Activated T-cell treated with anti-CD3 and anti-CD28 coated beads, Interleukin-2, amount 50 U/mL, for 72 hours (primary cell): ENCODE data around the gene CCDC9B. TPM values are rescaled to one million over a fixed set of nuclear protein-coding genes. Genes with fewer than 3 reads are reported as not detected.
A peak's percentile ranks its signal among the peaks of the same experiment; 100 is the strongest.

Source experiments
- ATAC-seq, 2 donors: fragments of 150-1000 bp; cut with Tn5 transposase; replicated peaks in 1 of 2; 2 replicates each; pipeline ENCODE4 v1.10.0; 2021; ENCODE audit warnings: moderate library complexity in 2 of 2, mild to moderate bottlenecking in 1 of 2
- DNase-seq, 2 donors: peaks; one replicate each; pipeline ENCODE4 v3.0.0; 2021 to 2022; ENCODE audit warnings: mixed read lengths in 1 of 2
- H3K27ac Mint-ChIP-seq: one replicate; pipeline ENCODE4 v1.8.0; 2022; ENCODE audit warnings: mild to moderate bottlenecking, moderate library complexity, mixed read lengths
- H3K27me3 Mint-ChIP-seq: one replicate; pipeline ENCODE4 v1.8.0; 2022; ENCODE audit warnings: low read depth, mixed read lengths
- H3K36me3 Mint-ChIP-seq, 2 donors: one replicate each; pipeline ENCODE4 v1.8.0; 2022; ENCODE audit warnings: mixed read lengths in 2 of 2, mild to moderate bottlenecking in 1 of 2; ENCODE audit not compliant: insufficient read depth in 2 of 2
- H3K4me1 Mint-ChIP-seq: one replicate; pipeline ENCODE4 v1.8.0; 2022; ENCODE audit warnings: low read depth, mixed read lengths
- H3K4me3 Mint-ChIP-seq, 2 donors: one replicate each; pipeline ENCODE4 v1.8.0; 2022; ENCODE audit warnings: mild to moderate bottlenecking in 2 of 2, mixed read lengths in 2 of 2, moderate library complexity in 2 of 2
- H3K9me3 Mint-ChIP-seq, 2 donors: one replicate each; pipeline ENCODE4 v1.8.0; 2022; ENCODE audit warnings: mixed read lengths in 2 of 2
- total RNA-seq, 2 donors: library from RNA; stranded (reverse); gene quantifications; one replicate each; pipeline ENCODE4 v1.2.3, GENCODE V29; 2022

Gene CCDC9B
- total RNA-seq, result 1 to 10 TPM; 1.0 to 1.6 TPM

DNA sequence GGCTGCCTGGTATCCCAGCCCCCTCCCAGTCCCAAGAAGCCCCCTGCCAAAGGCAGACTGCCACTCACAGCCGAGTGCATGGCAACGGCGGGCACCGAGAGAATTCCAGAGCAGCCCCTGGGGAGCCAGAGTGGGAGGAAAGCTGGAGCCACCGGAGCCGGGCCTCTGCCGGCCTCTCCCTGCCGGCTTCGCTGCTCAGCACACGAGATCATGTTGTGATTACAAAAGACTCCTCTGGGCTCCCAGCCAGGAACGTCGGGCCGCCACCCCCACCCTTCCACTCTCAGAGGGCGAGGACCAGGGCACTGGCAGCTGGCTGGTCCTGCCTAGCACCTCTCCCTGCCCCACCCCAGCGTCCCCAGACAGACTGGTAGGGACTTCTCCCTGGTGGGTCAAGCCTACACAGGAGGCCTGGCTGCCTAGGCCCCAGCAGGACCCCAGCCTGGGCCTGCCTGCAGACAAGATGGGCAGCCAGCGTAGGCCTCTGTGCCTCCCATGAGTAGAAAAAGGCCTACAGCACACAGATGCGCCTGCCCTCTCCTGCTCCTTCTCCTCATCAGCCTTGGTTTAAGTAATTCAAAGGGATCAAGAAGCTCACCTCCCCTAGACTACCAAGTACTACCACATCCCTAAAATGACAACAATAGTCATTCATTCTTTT lies at the start of gene CCDC9B:
Gene CCDC9B (minus strand): TSS at position 200 of the 661 bp plus-strand sequence. CDS start 120 bp downstream, at position 80.
- DNase-seq (no peak), ATAC-seq (no peak)
- no peak within 1 kb of the TSS for H3K27ac Mint-ChIP-seq
- H3K36me3 Mint-ChIP-seq, result no peaks in the 10 kb centered on the region
- H3K4me1 Mint-ChIP-seq, result no peaks in the 10 kb centered on the region
- no peaks in the 10 kb centered on the region for H3K27me3 Mint-ChIP-seq
- H3K9me3 Mint-ChIP-seq, result no peaks in the 10 kb centered on the region
- no peak within 1 kb of the TSS for H3K4me3 Mint-ChIP-seq

DNA sequence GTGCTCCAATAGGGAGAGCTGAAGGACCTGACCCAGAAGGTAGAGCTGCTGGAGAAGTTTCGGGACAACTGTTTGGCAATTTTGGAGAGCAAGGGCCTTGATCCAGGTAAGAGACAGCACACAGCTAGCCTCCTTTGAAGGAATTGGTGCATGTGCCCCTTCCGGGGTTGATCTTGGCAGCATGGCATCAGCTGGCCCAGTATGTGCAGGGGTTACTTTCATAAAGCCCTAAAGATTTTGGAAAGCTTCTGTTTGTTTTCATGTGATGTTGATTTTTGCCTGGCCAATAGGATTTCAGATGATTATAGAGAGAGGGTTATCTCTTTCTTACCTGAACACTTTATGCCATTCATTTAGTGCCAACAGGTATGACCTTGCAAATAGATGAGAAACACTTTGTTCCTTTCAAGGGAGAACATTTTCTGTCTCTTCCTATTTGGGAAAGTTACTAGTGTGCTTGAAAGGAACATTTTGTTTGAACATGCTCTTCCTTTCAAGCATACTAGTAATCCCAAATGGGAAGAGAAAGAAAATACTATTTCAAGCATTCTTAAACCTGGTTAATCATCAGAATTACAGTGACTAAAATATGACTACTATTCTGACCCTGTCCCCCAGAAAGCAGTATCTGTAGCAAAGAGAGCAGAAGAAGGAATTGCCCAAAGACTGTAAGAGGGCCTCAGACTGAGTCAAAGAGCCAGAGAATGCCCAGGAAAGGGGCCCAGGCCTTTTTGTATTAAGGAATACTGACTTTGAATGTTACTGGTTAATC lies 49.3 kb upstream of the CCDC9B start:
- H3K4me1 Mint-ChIP-seq, result peaks cover under 1% of the 10 kb centered on the region
- DNase-seq, result no peak
- H3K9me3 Mint-ChIP-seq, result no peaks in the 10 kb centered on the region
- no peak overlapping the region for H3K27ac Mint-ChIP-seq
- ATAC-seq, result no peak
- H3K27me3 Mint-ChIP-seq, result no peaks in the 10 kb centered on the region
- peaks cover 15 to 48% of the 10 kb centered on the region in 2 donors for H3K36me3 Mint-ChIP-seq
- no peak overlapping the region for H3K4me3 Mint-ChIP-seq

DNA sequence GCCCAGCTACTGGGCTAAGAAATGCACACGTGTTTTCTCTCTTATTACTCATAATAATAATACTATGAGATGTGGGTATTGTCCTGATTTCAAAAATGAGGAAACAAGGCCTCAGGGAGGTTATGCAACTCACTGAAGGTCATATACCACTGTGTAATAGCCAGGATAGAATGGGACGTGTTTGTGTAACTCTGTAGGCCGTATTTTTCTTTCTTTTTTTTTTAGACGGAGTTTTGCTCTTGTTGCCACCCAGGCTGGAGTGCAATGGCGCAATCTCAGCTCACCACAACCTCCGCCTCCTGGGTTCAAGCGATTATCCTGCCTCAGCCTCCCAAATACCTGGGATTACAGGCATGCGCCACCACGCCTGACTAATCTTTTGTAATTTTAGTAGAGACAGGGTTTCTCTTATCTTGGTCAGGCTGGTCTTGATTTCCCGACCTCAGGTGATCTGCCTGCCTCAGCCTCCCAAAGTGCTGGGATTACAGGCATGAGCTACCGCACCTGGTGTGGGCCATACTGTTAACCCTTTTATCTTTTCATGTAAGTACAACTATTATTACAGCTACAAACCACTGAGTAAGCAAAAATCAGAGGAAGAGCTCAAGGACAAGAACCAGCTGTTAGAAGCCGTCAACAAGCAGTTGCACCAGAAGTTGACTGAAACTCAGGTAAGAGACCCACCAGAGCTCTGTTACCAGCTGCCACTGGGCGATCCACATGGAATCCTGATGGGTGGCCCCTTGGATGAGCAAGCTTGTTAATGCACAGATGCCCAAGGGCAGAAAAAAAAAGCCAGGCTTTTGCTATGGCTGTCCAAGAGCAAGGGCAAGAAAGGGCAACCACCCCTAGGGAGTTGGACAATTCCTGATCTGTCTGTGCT lies 48.4 kb upstream of the CCDC9B start:
- no peak overlapping the region for H3K4me3 Mint-ChIP-seq
- DNase-seq (no peak), ATAC-seq (no peak)
- H3K27ac Mint-ChIP-seq, result no peak overlapping the region
- peaks cover 16 to 55% of the 10 kb centered on the region in 2 donors for H3K36me3 Mint-ChIP-seq
- H3K4me1 Mint-ChIP-seq, result peaks cover 9% of the 10 kb centered on the region
- H3K27me3 Mint-ChIP-seq, result no peaks in the 10 kb centered on the region
- H3K9me3 Mint-ChIP-seq, result no peaks in the 10 kb centered on the region

DNA sequence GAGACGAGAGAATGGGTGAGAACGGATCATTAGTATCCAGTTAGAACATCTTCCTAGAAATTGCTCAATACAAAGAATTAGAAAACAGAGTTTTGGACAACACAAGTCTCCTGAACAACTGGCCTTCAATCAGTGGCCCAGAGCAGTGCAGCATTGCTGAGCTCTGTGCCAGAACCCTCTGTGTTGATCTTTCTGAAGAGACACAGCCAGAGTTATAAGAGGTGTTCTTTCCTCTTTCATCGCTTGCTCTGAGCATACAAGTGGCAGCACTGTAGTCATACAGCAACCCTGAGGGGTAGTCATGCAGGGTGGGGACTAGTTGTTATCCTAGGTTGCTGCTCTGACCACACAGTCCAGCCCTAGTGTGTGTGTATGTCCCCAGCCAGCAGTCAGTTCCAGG lies 45.7 kb upstream of the CCDC9B start:
- H3K27ac Mint-ChIP-seq, result no peak overlapping the region
- H3K4me1 Mint-ChIP-seq, result peaks cover 22% of the 10 kb centered on the region
- H3K36me3 Mint-ChIP-seq, result peaks cover 16 to 46% of the 10 kb centered on the region in 2 donors
- H3K4me3 Mint-ChIP-seq, result no peak overlapping the region
- ATAC-seq (no peak), DNase-seq (no peak)
- H3K27me3 Mint-ChIP-seq, result no peaks in the 10 kb centered on the region
- H3K9me3 Mint-ChIP-seq, result no peaks in the 10 kb centered on the region

DNA sequence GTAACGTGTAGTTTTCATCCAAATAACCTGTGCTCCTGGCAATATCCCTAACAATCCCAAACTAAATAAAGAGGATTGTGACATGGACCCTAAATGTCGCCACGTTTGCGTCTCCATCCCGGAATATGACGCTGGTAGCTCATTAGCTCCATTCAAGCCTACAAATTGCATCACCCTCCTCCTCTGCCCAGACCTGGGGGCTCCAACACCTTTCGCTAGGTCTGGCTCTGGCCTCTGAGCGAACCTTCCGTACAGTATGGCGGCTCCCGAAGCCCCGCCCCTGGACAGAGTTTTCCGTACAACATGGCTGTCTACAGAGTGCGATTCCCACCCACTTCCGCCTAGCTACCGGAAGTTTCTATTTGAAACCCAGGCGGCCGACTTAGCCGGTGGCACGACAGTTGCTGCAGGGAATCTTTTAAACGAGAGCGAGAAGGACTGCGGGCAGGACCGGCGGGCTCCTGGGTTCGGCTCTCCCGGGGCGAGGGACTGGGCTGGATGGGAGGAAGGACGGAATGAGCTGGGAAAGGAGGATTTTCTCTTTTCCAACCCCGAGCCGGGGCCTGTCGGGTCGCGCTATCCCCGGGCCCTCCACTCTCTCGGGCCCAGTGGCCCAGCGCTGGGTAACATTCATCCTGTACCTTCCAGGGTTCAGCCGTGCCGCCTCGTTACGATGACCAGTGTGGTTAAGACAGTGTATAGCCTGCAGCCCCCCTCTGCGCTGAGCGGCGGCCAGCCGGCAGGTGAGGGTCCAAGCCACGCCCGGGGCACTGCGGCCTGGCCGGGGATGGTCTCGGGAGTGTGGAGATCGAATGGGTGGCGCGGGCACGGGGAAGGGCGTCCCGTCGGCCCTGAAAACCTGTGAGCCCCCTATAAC lies 42.1 kb upstream of the CCDC9B start, which contains the start of gene KNSTRN:
Gene KNSTRN (plus strand): TSS at position 142 of the 877 bp plus-strand sequence. CDS start 115 bp downstream, at position 257.
- Mint-ChIP-seq H3K27me3 (no peaks in the 10 kb centered on the region), H3K4me1 (peaks cover 22% of the 10 kb centered on the region), H3K9me3 (no peaks in the 10 kb centered on the region), H3K27ac (peak within 1 kb of the TSS; percentile 84), H3K36me3 (peaks cover 12 to 27% of the 10 kb centered on the region in 2 donors), H3K4me3 (peak within 1 kb of the TSS; percentile 97 to 99)
- peak; percentile 93 to 94 for DNase-seq
- peak; percentile 98 to 99 for ATAC-seq

DNA sequence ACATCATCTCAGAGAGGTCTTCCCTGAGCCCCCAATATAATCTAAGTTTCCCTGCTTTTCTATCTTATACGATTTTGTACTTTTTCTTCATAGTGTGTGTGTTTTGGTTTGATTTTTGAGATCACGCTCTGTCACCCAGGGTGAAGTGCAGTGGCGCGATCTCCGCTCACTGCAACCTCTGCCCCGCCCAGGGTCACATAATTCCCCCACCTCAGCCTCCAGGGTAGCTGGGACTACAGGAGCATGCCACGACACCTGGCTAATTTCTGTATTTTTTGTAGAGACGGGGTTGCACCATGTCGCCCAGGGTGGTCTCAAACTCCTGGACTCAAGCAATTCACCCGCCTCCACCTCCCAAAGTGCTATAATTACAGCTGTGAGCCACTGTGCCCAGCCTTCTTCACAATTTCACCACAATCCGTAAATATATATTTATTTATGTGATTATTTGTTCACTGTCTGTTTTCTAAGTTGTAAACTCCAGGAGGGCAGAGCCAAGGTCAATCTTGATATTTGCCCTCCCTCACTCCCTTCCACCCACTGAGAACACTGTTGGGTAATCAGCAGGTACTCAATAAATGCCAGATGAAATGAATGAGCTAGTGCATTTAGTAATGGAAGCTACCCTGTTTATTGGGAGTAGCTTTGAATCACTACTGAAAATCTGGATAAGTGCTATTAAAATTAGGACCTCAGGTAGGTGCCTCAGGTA lies 41.2 kb upstream of the CCDC9B start:
- H3K27ac Mint-ChIP-seq, result no peak overlapping the region
- H3K36me3 Mint-ChIP-seq, result peaks cover 6 to 19% of the 10 kb centered on the region in 2 donors
- H3K4me1 Mint-ChIP-seq, result peaks cover 22% of the 10 kb centered on the region
- no peaks in the 10 kb centered on the region for H3K9me3 Mint-ChIP-seq
- no peak for ATAC-seq
- H3K4me3 Mint-ChIP-seq, result no peak overlapping the region
- no peaks in the 10 kb centered on the region for H3K27me3 Mint-ChIP-seq
- DNase-seq, result no peak

DNA sequence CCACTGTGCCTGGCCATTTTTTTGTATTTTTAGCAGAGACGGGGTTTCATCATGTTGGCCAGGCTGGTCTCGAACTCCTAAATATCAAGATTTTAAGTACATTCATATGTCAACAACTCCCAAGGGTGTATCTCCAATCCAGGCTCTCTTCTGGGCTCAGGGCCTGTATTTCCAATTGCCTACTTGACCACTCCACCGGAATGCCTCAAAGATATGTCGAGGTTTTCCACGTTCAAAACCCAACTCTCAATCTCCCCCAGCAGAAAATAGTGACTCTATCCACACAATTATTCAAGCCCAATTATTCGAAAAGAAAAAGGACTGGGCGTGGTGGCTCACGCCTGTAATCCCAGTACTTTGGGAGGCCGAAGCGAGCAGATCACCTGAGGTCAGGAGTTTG lies 39.9 kb upstream of the CCDC9B start:
- peaks cover 22% of the 10 kb centered on the region for H3K4me1 Mint-ChIP-seq
- no peaks in the 10 kb centered on the region for H3K9me3 Mint-ChIP-seq
- no peak overlapping the region for H3K4me3 Mint-ChIP-seq
- no peak for ATAC-seq
- no peak overlapping the region for H3K27ac Mint-ChIP-seq
- DNase-seq, result no peak
- H3K27me3 Mint-ChIP-seq, result no peaks in the 10 kb centered on the region
- H3K36me3 Mint-ChIP-seq, result peaks cover 2 to 16% of the 10 kb centered on the region in 2 donors

DNA sequence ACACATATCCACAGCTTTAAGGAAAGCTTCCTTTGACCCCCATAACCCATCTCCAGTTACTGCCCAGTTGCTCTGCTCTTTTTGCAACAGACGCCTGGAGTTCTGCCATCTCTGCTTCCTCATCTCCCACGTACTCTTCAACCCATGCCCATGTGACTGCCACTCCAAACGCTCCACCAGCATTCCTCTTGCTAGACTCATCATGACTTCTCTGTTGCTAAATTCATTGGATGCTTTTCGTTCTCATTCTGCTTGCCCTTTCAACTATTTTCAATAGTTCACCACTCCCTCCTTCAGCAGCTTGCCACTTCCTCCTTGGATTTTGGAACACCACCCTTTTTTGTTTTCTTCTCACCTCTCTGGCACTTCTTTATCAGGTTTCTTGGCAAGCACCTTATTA lies 39.1 kb upstream of the CCDC9B start:
- Mint-ChIP-seq H3K4me3 (no peak overlapping the region), H3K4me1 (peaks cover 20% of the 10 kb centered on the region)

DNA sequence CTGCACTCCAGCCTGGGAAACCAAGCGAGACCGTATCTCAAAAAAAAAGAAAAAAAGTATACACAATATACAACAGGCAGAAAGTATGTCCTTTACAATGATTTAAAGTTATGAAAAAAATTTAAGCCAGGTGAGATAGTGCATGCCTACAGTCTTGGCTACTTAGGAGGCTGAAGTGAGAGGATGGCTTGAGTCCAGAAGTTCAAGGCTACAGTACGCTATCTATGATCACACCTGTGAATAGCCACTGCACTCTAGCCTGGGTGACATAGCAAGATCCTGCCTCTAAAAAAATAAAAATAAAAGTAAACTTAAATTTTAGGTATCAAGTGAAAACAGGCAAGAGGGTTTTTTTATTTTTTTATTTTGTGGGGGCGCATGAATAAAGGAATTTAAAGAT lies 38.6 kb upstream of the CCDC9B start:
- peaks cover 0 to 6% of the 10 kb centered on the region in 2 donors for H3K36me3 Mint-ChIP-seq
- H3K4me3 Mint-ChIP-seq, result no peak overlapping the region
- DNase-seq (no peak), ATAC-seq (no peak)
- no peaks in the 10 kb centered on the region for H3K9me3 Mint-ChIP-seq
- H3K27ac Mint-ChIP-seq, result no peak overlapping the region
- no peaks in the 10 kb centered on the region for H3K27me3 Mint-ChIP-seq
- H3K4me1 Mint-ChIP-seq, result peaks cover 15% of the 10 kb centered on the region

More for the DNA sequence above, 39.1 kb upstream of the CCDC9B start:
- peaks cover 0 to 10% of the 10 kb centered on the region in 2 donors for H3K36me3 Mint-ChIP-seq
- no peak overlapping the region for H3K27ac Mint-ChIP-seq
- ATAC-seq (no peak), DNase-seq (no peak)
- no peaks in the 10 kb centered on the region for H3K27me3 Mint-ChIP-seq
- no peaks in the 10 kb centered on the region for H3K9me3 Mint-ChIP-seq

DNA sequence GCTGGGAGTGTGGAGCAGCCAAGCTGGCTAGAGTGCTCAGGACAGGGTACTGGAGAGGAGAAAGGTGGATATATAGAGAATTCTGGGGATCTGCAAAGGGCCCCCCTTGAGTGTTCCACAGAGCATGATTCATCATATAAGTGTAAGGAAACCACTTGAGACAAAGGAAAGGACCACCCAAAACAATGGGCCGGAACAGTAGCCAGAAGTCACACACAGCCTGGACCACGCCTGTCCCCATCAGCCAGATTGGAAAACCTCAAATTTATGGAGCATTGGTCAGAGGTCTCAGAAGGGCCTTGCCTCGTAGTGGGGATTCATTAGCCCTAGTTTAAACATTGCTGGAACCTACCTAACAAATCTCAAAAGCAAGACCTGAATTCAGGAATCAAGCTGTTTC lies 36.9 kb upstream of the CCDC9B start:
- ATAC-seq, result no peak
- no peak overlapping the region for H3K4me3 Mint-ChIP-seq
- H3K4me1 Mint-ChIP-seq, result peaks cover 3% of the 10 kb centered on the region
- DNase-seq, result no peak
- no peaks in the 10 kb centered on the region for H3K36me3 Mint-ChIP-seq
- no peak overlapping the region for H3K27ac Mint-ChIP-seq
- H3K27me3 Mint-ChIP-seq, result no peaks in the 10 kb centered on the region
- H3K9me3 Mint-ChIP-seq, result no peaks in the 10 kb centered on the region

DNA sequence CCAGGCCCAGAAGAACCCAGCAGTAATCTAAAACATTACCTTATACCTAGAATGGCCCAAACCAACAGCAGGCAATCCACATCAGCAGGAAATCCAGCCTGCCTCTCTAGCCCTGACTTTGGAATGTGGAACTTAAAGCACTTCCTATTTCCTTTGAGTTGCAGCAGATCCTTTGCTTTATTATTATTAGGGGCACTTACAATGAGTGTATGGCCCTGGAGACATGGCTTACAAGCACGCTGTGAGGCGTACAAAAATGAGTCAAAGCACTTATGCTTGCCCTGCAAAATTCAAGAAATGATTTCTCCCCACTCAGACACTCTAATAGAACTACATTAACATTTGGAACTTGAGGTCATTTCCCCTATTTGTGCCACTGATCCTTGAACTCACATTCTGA lies 32.2 kb upstream of the CCDC9B start:
- no peaks in the 10 kb centered on the region for H3K36me3 Mint-ChIP-seq
- H3K4me1 Mint-ChIP-seq, result no peaks in the 10 kb centered on the region
- ATAC-seq (no peak), DNase-seq (no peak)
- no peak overlapping the region for H3K4me3 Mint-ChIP-seq
- no peak overlapping the region for H3K27ac Mint-ChIP-seq
- H3K9me3 Mint-ChIP-seq, result no peaks in the 10 kb centered on the region
- no peaks in the 10 kb centered on the region for H3K27me3 Mint-ChIP-seq

DNA sequence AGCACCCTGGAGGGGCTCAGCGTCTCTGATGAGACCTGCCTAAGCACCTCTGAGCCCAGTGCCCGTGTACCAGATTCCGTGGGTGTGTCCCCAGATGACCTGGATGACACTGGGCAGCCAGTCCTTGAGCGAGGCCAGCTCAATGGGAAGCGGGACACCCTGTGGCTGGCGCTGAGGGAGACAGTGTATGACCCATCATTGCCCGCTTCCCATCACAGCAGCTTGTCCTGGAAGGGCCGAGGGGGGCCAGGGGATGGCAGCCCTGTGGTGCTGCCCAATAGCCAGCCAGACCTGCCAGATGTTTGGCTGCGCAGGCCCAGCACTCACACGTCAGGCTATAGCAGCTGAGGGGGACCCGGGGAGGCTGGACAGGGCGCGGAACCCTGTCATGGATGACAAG lies 29.2 kb upstream of the CCDC9B start:
- Mint-ChIP-seq H3K9me3 (no peaks in the 10 kb centered on the region), H3K4me1 (peaks cover 19% of the 10 kb centered on the region), H3K4me3 (no peak overlapping the region), H3K27me3 (no peaks in the 10 kb centered on the region), H3K27ac (no peak overlapping the region), H3K36me3 (no peaks in the 10 kb centered on the region)
- no peak for ATAC-seq
- no peak for DNase-seq
